Neutrophil (primary cell): ENCODE measurements around the gene TSPAN7.

Experiments used
- H3K27ac ChIP-seq: fragments of 200-600 bp; sonication (generic); 2 replicates; pipeline ENCODE4 v1.5.1; 2016; ENCODE audit warnings: mild to moderate bottlenecking, moderate library complexity
- H3K27me3 ChIP-seq: fragments of 200-600 bp; sonication (generic); 2 replicates; pipeline ENCODE4 v1.6.0; 2016; ENCODE audit warnings: mild to moderate bottlenecking
- H3K36me3 ChIP-seq: fragments of 200-600 bp; sonication (generic); 2 replicates; pipeline ENCODE4 v1.5.1; 2017
- H3K4me1 ChIP-seq, 2 experiments: fragments of 200-600 bp in 1 of 2; sonication (generic) in 1 of 2; 1 replicate in 1 of 2; 2 replicates in 1 of 2; pipeline versions ENCODE4 v1.5.1 to v1.6.1; 2013 to 2016; ENCODE audit warnings: low read depth in 1 of 2, low read length in 1 of 2, mild to moderate bottlenecking in 1 of 2, moderate library complexity in 1 of 2; ENCODE audit not compliant: control insufficient read depth in 1 of 2, insufficient read depth in 1 of 2
- H3K4me3 ChIP-seq, 2 experiments: fragments of 200-600 bp in 1 of 2; sonication (generic) in 1 of 2; 1 replicate in 1 of 2; 2 replicates in 1 of 2; pipeline ENCODE4 v1.5.1; 2013 to 2016; ENCODE audit warnings: low read depth in 1 of 2, low read length in 1 of 2, mild to moderate bottlenecking in 1 of 2, moderate library complexity in 1 of 2
- H3K9me3 ChIP-seq: fragments of 200-600 bp; sonication (generic); 2 replicates; pipeline ENCODE4 v1.5.1; 2016
- CTCF ChIP-seq: fragments of 200-600 bp; sonication (generic); IDR thresholded peaks from 2 replicates; pipeline ENCODE4 v1.5.1; 2016; ENCODE audit warnings: antibody characterized with exemption

TSPAN7 gene

GRCh38 chrX:38620623-38621022 is 59.3 kb downstream of the TSPAN7 start:
- no peaks in the 10 kb centered on the region for H3K27me3 ChIP-seq
- no peak for TF ChIP-seq CTCF
- no peak overlapping the region for H3K27ac ChIP-seq
- H3K9me3 ChIP-seq = no peaks in the 10 kb centered on the region
- H3K4me3 ChIP-seq = no peak overlapping the region
- no peaks in the 10 kb centered on the region for H3K4me1 ChIP-seq
- no peaks in the 10 kb centered on the region for H3K36me3 ChIP-seq

GRCh38 chrX:38626296-38626695 is 65.0 kb downstream of the TSPAN7 start:
- Histone ChIP-seq H3K4me1 (peaks cover 0 to 3% of the 10 kb centered on the region in 2 experiments), H3K27me3 (no peaks in the 10 kb centered on the region), H3K4me3 (no peak overlapping the region), H3K27ac (no peak overlapping the region), H3K9me3 (no peaks in the 10 kb centered on the region), H3K36me3 (no peaks in the 10 kb centered on the region)
- TF ChIP-seq CTCF = no peak

- TF ChIP-seq CTCF = peak; percentile 45
- H3K4me3 ChIP-seq = no peak overlapping the region
- no peak overlapping the region for H3K27ac ChIP-seq
- no peaks in the 10 kb centered on the region for H3K36me3 ChIP-seq
- H3K4me1 ChIP-seq = peaks cover 5 to 7% of the 10 kb centered on the region in 2 experiments
- H3K27me3 ChIP-seq = no peaks in the 10 kb centered on the region
- H3K9me3 ChIP-seq = no peaks in the 10 kb centered on the region
These were observed 66.3 kb downstream of the TSPAN7 start for GRCh38 chrX:38627683-38628082.

GRCh38 chrX:38628587-38628986 is 67.2 kb downstream of the TSPAN7 start:
- Histone ChIP-seq H3K4me3 (no peak overlapping the region), H3K36me3 (no peaks in the 10 kb centered on the region), H3K4me1 (peaks cover 8 to 11% of the 10 kb centered on the region in 2 experiments), H3K9me3 (no peaks in the 10 kb centered on the region), H3K27ac (no peak overlapping the region), H3K27me3 (no peaks in the 10 kb centered on the region)
- no peak for TF ChIP-seq CTCF

- no peak for TF ChIP-seq CTCF
- H3K4me3 ChIP-seq = no peak overlapping the region
- H3K27me3 ChIP-seq = no peaks in the 10 kb centered on the region
- H3K36me3 ChIP-seq = no peaks in the 10 kb centered on the region
- H3K9me3 ChIP-seq = no peaks in the 10 kb centered on the region
- H3K27ac ChIP-seq = no peak overlapping the region
- H3K4me1 ChIP-seq = peaks cover 38 to 48% of the 10 kb centered on the region in 2 experiments
These were observed 71.2 kb downstream of the TSPAN7 start for GRCh38 chrX:38632516-38632915.

GRCh38 chrX:38634665-38635064 is 73.3 kb downstream of the TSPAN7 start:
- H3K27me3 ChIP-seq = no peaks in the 10 kb centered on the region
- H3K4me3 ChIP-seq = no peak overlapping the region
- no peaks in the 10 kb centered on the region for H3K36me3 ChIP-seq
- TF ChIP-seq CTCF = no peak
- H3K27ac ChIP-seq = peak overlapping the region; percentile 72
- no peaks in the 10 kb centered on the region for H3K9me3 ChIP-seq
- H3K4me1 ChIP-seq = peaks cover 35 to 52% of the 10 kb centered on the region in 2 experiments
